SH-SY5Y (cell line): Measurements from ENCODE around the gene ZBTB20.

Source experiments
- GATA2 ChIP-seq: IDR thresholded peaks from 2 replicates; pipeline ENCODE4 v1.6.1; 2011; ENCODE audit warnings: mild to moderate bottlenecking, low read depth, low read length
- GATA3 ChIP-seq: IDR thresholded peaks from 2 replicates; pipeline ENCODE4 v1.6.1; 2011; ENCODE audit warnings: low read depth, mild to moderate bottlenecking, low read length, moderate library complexity

DNA sequence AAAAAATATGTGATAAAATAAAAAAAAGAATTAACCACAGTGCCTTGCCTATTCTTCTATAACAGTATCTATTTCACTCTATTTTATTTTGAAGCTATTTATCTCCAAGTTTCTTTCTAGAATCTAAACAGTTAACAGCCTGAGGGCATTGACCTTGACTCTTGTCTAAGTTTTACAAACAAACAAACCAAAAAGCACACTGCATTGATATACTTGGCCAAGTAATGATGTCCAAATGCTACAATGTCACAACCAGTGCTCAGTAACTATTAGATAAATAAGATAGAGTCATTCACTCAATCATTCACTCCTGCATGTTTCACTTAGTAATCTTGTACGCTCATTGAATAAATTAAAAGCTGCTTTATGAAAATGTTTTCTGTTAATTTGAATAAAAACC lies 466.8 kb downstream of the ZBTB20 start:
- TF ChIP-seq GATA3, result no peak
- TF ChIP-seq GATA2, result no peak
